CD4-positive, alpha-beta T cell (primary cell): ENCODE data around the gene TMX2. TPM values are rescaled to one million over a fixed set of nuclear protein-coding genes. Genes with fewer than 3 reads are reported as not detected.

ENCODE experiments used
- ATAC-seq: fragments of 200-7000 bp; cut with Tn5 transposase; one replicate; pipeline ENCODE4 v1.10.0; 2022; ENCODE audit warnings: mild to moderate bottlenecking; ENCODE audit not compliant: poor library complexity
- CTCF ChIA-PET: fragments of 350-600 bp; sonication (Branson Sonifier 250); formaldehyde crosslinking; loops from one replicate; lab custom pipeline; 2021; ENCODE audit warnings: antibody characterized with exemption, inconsistent platforms; lab: Charles Lee
- POLR2A ChIA-PET: fragments of 350-600 bp; sonication (Branson Sonifier 250); formaldehyde crosslinking; loops from one replicate; lab custom pipeline; 2021; ENCODE audit warnings: antibody characterized with exemption, inconsistent platforms; lab: Charles Lee
- DNase-seq, 14 experiments: peaks; one replicate each; pipeline ENCODE4 v3.0.0-alpha.2; 2013 to 2020; ENCODE audit warnings: mixed read lengths in 2 of 14
- H3K27ac ChIP-seq, 2 donors: one replicate each; pipeline versions ENCODE4 v1.5.1 to v1.7.0; 2013; ENCODE audit warnings: low read length in 2 of 2, low read depth in 1 of 2, mild to moderate bottlenecking in 1 of 2
- H3K27me3 ChIP-seq, 2 experiments: 1 replicate in 1 of 2; 2 replicates in 1 of 2; pipeline versions ENCODE4 v1.6.1 to v1.7.0; 2013; ENCODE audit warnings: low read length in 2 of 2, control low read depth in 1 of 2, mild to moderate bottlenecking in 1 of 2, moderate library complexity in 1 of 2; ENCODE audit not compliant: insufficient read depth in 2 of 2, control insufficient read depth in 1 of 2
- H3K36me3 ChIP-seq: one replicate; pipeline ENCODE4 v1.6.1; 2013; ENCODE audit warnings: low read length, control low read depth; ENCODE audit not compliant: insufficient read depth
- H3K4me1 ChIP-seq: one replicate; pipeline ENCODE4 v1.6.1; 2013; ENCODE audit warnings: low read length, control low read depth; ENCODE audit not compliant: insufficient read depth
- H3K4me3 ChIP-seq: one replicate; pipeline ENCODE4 v1.5.1; 2013; ENCODE audit warnings: mild to moderate bottlenecking, low read length, moderate library complexity
- H3K9me3 ChIP-seq, 2 experiments: 1 replicate in 1 of 2; 2 replicates in 1 of 2; pipeline versions ENCODE4 v1.6.1 to v1.7.0; 2013; ENCODE audit warnings: low read length in 2 of 2, mild to moderate bottlenecking in 2 of 2, control low read depth in 1 of 2, moderate library complexity in 1 of 2; ENCODE audit not compliant: control insufficient read depth in 1 of 2, insufficient read depth in 1 of 2
- H3K27ac Mint-ChIP-seq: one replicate; pipeline ENCODE4 v1.8.0; 2020; ENCODE audit warnings: mixed read lengths
- H3K27me3 Mint-ChIP-seq: one replicate; pipeline ENCODE4 v1.8.0; 2021; ENCODE audit warnings: mixed read lengths
- H3K36me3 Mint-ChIP-seq: one replicate; pipeline ENCODE4 v1.8.0; 2021; ENCODE audit warnings: low read depth, mixed read lengths
- H3K4me1 Mint-ChIP-seq: one replicate; pipeline ENCODE4 v1.8.0; 2021; ENCODE audit warnings: low read depth, mixed read lengths
- H3K4me3 Mint-ChIP-seq: one replicate; pipeline ENCODE4 v1.8.0; 2020; ENCODE audit warnings: mild to moderate bottlenecking, mixed read lengths
- H3K9me3 Mint-ChIP-seq: one replicate; pipeline ENCODE4 v1.8.0; 2020; ENCODE audit warnings: mixed read lengths
- intact Hi-C, 2 experiments: fragments of 100-400 bp; cut with DNase I in 1 of 2; cut with micrococcal nuclease in 1 of 2; formaldehyde crosslinking; loops; one replicate each; pipeline versions ENCODE4 v1.15.1 to v1.9.0; 2023 to 2025; cut with DNase I, micrococcal nuclease
- polyA plus RNA-seq, 2 donors: library from polyadenylated mRNA; unstranded; fragments of 120-200 nt; gene quantifications; one replicate each; pipeline ENCODE4 v1.2.1, GENCODE V29; 2013
- total RNA-seq, 174 experiments: library from RNA in 2 of 174; stranded (reverse) in 2 of 174; gene quantifications; one replicate each; pipeline ENCODE4 v1.2.3 and lab custom pipeline; 2021 to 2026
- TF ChIP-seq, protein P1 (sequence below): fragments of 200-600 bp; IDR thresholded peaks from one replicate; pipeline ENCODE4 v1.8.0; 2022; ENCODE audit warnings: antibody characterized with exemption, mild to moderate bottlenecking

The TMX2 gene, protein sequence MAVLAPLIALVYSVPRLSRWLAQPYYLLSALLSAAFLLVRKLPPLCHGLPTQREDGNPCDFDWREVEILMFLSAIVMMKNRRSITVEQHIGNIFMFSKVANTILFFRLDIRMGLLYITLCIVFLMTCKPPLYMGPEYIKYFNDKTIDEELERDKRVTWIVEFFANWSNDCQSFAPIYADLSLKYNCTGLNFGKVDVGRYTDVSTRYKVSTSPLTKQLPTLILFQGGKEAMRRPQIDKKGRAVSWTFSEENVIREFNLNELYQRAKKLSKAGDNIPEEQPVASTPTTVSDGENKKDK
- total RNA-seq (10 to 100 TPM; 30.0 to 30.5 TPM), total RNA-seq (lab: John Stamatoyannopoulos, UW) (23.5 to 130 (median 42.0) reads per million in 172 experiments)
- 56.4 TPM for polyA plus RNA-seq (2013, experiment 1 of 2)
- 55.3 TPM for polyA plus RNA-seq (2013, experiment 2 of 2)

DNA sequence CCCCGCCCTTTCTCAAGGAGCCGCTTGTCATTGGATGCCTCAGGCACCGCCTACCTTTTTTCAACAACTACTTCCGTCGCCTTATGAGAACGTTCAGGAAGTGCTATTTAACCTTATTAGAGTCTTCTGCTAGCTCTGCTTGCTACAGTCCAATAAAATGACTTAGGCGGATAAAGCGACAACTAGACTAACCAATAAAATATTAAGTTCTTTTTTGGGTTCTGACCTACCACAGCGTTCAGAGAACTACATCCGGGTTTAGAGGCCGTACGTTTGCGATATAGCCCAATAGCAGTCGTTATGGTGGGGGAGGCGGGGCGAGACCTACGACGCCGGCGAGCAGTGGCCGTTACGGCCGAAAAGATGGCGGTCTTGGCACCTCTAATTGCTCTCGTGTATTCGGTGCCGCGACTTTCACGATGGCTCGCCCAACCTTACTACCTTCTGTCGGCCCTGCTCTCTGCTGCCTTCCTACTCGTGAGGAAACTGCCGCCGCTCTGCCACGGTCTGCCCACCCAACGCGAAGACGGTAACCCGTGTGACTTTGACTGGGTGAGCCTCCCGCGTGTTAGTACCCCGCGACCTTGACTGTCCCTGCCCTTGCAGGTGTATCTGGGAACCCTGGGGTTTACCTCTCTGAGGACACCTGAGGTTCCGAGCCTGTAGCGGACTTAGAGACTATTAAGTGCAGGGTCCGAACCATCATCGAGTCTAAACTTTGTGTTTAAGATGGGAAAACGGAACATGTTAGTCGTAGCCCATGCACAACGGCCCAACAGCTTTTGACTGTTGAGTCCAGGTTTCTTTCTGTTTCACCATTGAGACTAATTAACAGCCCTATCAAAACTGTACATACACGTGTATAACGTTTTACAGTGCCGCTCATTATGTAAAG, at the start of gene TMX2:
Gene TMX2 (plus strand): TSS at position 338 of the 895 bp plus-strand sequence. CDS start 26 bp downstream, at position 364.
- Mint-ChIP-seq H3K36me3 (peaks cover 35% of the 10 kb centered on the region), H3K9me3 (no peaks in the 10 kb centered on the region), H3K4me3 (peak within 1 kb of the TSS; percentile 96), H3K27ac (peak within 1 kb of the TSS; percentile 88), H3K4me1 (peaks cover 53% of the 10 kb centered on the region), H3K27me3 (no peaks in the 10 kb centered on the region)
- intact Hi-C loops = loop anchor here (1.0 to 10.0 kb wide), 12 partner anchors 26 to 872 kb away; partner anchors contain the start of genes LPXN (in 1 of the 2), P2RX3 (in 1 of the 2), SELENOH (in 1 of the 2) and SSRP1 (in 1 of the 2)
- TF ChIP-seq, protein P1, sequence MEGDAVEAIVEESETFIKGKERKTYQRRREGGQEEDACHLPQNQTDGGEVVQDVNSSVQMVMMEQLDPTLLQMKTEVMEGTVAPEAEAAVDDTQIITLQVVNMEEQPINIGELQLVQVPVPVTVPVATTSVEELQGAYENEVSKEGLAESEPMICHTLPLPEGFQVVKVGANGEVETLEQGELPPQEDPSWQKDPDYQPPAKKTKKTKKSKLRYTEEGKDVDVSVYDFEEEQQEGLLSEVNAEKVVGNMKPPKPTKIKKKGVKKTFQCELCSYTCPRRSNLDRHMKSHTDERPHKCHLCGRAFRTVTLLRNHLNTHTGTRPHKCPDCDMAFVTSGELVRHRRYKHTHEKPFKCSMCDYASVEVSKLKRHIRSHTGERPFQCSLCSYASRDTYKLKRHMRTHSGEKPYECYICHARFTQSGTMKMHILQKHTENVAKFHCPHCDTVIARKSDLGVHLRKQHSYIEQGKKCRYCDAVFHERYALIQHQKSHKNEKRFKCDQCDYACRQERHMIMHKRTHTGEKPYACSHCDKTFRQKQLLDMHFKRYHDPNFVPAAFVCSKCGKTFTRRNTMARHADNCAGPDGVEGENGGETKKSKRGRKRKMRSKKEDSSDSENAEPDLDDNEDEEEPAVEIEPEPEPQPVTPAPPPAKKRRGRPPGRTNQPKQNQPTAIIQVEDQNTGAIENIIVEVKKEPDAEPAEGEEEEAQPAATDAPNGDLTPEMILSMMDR = no peak
- DNase-seq (peak; percentile 79 to 97 (median 84)), ATAC-seq (peak; percentile 89)
- peaks cover 5% of the 10 kb centered on the region for H3K36me3 ChIP-seq
- ChIA-PET CTCF (interaction anchor here (1.1 to 2.3 kb wide), 2 partner anchors 88 to 144 kb away, joined by 4 to 10 read pairs; partner anchors contain the start of gene UBE2L6), POLR2A (interaction anchor here (0.5 to 3.2 kb wide), 15 partner anchors 8 to 1584 kb away, joined by 3 to 40 read pairs (median 5); partner anchors contain the start of genes CLP1, LPXN, SELENOH and ZDHHC5)
- peak within 1 kb of the TSS; percentile 85 to 95 for H3K27ac ChIP-seq
- peak within 1 kb of the TSS; percentile 95 for H3K4me3 ChIP-seq
- peaks cover 30% of the 10 kb centered on the region for H3K4me1 ChIP-seq
- H3K27me3 ChIP-seq = no peaks in the 10 kb centered on the region
- H3K9me3 ChIP-seq = no peaks in the 10 kb centered on the region

DNA sequence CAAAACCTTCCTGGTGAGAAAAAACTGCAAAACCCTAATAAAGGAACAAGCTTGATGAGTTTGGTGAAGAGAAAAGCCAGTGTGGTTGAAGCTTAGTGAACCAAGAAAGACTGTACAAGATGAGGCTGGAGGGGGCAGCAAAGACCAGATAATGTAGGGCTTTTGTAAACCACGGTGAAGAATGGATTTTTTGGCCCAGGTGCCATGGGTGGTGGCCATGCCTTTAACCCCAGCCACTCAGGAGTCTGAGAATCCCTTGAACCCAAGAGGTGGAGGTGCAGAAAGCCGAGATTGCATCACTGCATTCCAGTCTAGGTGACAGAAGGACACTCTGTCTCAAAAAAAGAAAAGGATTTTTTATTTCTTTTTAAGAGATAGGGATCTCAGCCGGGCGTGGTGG, 49.5 kb upstream of the TMX2 start:
- Mint-ChIP-seq H3K36me3 (peaks cover 56% of the 10 kb centered on the region), H3K4me1 (peaks cover 29% of the 10 kb centered on the region), H3K9me3 (no peaks in the 10 kb centered on the region), H3K4me3 (peak overlapping the region; percentile 13), H3K27ac (peak overlapping the region; percentile 32), H3K27me3 (no peaks in the 10 kb centered on the region)
- Histone ChIP-seq H3K27me3 (no peaks in the 10 kb centered on the region), H3K27ac (no peak overlapping the region), H3K4me3 (no peak overlapping the region), H3K9me3 (no peaks in the 10 kb centered on the region), H3K36me3 (peaks cover 38% of the 10 kb centered on the region), H3K4me1 (peaks cover 23% of the 10 kb centered on the region)
- no peak for DNase-seq
- ChIA-PET POLR2A (interaction anchor here (1.2 kb wide), 1 partner anchor 915 kb away, joined by 3 read pairs; no protein-coding TSS in a partner anchor), CTCF (no interaction called here)
- intact Hi-C loops = loop anchor here in 1 of 2 experiments (10.0 kb wide), 1 partner anchor 862 kb away; no protein-coding TSS in a partner anchor
- TF ChIP-seq, protein P1 = no peak
- no peak for ATAC-seq

DNA sequence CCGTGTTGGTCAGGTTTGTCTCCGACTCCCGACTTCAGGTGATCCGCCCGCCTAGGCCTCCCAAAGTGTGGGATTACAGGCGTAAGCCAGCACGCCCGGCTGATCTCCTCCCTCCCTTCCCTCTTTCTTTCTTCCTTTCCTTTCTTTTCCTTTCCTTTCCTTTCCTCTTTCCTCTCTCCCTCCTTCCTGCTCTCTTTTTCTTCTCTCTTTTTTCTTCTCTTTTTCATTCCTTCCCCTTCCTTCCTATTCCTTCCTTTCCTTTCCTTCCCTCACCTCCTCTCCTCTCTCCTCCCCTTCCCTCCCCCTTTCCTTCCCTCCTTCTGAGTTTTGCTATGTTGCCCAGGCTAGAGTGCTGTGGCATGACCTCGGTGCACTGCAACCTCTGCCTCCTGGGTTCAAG, 48.4 kb upstream of the TMX2 start:
- peaks cover 38% of the 10 kb centered on the region for H3K36me3 ChIP-seq
- Mint-ChIP-seq H3K4me1 (peaks cover 26% of the 10 kb centered on the region), H3K9me3 (no peaks in the 10 kb centered on the region), H3K4me3 (no peak overlapping the region), H3K27me3 (no peaks in the 10 kb centered on the region), H3K36me3 (peaks cover 58% of the 10 kb centered on the region), H3K27ac (peak overlapping the region; percentile 69)
- no peaks in the 10 kb centered on the region for H3K9me3 ChIP-seq
- ATAC-seq = no peak
- TF ChIP-seq, protein P1 = no peak
- H3K27ac ChIP-seq = no peak overlapping the region
- H3K4me3 ChIP-seq = no peak overlapping the region
- DNase-seq = no peak
- H3K4me1 ChIP-seq = peaks cover 16% of the 10 kb centered on the region
- intact Hi-C loops = loop anchor here in 1 of 2 experiments (10.0 kb wide), 1 partner anchor 861 kb away; no protein-coding TSS in a partner anchor
- H3K27me3 ChIP-seq = no peaks in the 10 kb centered on the region
- CTCF ChIA-PET = no interaction called here
- POLR2A ChIA-PET = no interaction called here
